ENCODE data around the gene RAB34. TPM values are rescaled to one million over a fixed set of nuclear protein-coding genes. Genes with fewer than 3 reads are reported as not detected.
"Not testable (repeated sequence)": the region's sequence is repeated elsewhere in the genome, so short reads cannot be mapped to it uniquely, and the experiment has no call there.

Gene RAB34
- total and polyA plus RNA-seq, 8 donors, result 79.4 to 213 (median 189) TPM

DNA sequence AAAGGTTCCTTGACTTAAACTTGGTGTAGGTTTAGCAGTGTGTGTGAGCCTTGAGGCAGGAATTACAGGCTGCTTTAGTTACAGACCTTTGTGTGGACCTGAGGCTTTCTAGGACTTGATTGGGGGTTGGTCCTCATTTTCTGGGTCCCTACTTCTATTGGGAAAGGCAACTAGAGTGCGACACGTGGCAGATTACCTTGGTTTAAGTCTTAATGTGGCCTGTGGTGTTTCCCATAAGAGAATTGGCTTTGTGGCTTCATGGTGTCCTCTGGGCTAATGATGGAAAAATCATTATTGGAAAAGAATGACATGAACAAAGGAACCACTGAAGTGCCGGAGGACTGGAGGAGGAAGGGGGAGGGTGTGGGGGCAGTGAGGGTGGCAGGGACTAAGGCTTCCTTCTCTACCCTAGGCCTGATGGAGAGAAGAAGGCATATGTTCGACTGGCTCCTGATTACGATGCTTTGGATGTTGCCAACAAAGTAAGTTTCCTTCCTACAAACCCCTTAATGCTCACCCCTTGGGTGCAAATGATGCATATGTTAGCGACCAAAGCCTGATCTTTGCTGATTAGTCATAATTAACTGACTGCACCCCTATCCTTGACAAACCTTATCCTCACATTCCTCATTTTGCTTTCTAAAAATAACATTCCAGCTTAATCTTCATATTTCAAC lies 5.6 kb upstream of the RAB34 start:
- no peak for ATAC-seq
- H3K27me3 ChIP-seq, result no peaks in the 10 kb centered on the region
- TF ChIP-seq, protein P1, sequence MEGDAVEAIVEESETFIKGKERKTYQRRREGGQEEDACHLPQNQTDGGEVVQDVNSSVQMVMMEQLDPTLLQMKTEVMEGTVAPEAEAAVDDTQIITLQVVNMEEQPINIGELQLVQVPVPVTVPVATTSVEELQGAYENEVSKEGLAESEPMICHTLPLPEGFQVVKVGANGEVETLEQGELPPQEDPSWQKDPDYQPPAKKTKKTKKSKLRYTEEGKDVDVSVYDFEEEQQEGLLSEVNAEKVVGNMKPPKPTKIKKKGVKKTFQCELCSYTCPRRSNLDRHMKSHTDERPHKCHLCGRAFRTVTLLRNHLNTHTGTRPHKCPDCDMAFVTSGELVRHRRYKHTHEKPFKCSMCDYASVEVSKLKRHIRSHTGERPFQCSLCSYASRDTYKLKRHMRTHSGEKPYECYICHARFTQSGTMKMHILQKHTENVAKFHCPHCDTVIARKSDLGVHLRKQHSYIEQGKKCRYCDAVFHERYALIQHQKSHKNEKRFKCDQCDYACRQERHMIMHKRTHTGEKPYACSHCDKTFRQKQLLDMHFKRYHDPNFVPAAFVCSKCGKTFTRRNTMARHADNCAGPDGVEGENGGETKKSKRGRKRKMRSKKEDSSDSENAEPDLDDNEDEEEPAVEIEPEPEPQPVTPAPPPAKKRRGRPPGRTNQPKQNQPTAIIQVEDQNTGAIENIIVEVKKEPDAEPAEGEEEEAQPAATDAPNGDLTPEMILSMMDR (IDR thresholded peaks at IDR 0.05), result no peak
- H3K4me1 ChIP-seq, result peaks cover 47 to 88% of the 10 kb centered on the region in 2 donors
- no peak overlapping the region for H3K27ac ChIP-seq
- DNase-seq, result no peak
- peaks cover 0 to 44% of the 10 kb centered on the region in 2 donors for H3K36me3 ChIP-seq
- H3K4me3 ChIP-seq, result peak overlapping the region in 1 of 2 donors; percentile 96
- intact Hi-C loops (cut with DNase I), result no loop called here
- H3K9me3 ChIP-seq, result no peaks in the 10 kb centered on the region

DNA sequence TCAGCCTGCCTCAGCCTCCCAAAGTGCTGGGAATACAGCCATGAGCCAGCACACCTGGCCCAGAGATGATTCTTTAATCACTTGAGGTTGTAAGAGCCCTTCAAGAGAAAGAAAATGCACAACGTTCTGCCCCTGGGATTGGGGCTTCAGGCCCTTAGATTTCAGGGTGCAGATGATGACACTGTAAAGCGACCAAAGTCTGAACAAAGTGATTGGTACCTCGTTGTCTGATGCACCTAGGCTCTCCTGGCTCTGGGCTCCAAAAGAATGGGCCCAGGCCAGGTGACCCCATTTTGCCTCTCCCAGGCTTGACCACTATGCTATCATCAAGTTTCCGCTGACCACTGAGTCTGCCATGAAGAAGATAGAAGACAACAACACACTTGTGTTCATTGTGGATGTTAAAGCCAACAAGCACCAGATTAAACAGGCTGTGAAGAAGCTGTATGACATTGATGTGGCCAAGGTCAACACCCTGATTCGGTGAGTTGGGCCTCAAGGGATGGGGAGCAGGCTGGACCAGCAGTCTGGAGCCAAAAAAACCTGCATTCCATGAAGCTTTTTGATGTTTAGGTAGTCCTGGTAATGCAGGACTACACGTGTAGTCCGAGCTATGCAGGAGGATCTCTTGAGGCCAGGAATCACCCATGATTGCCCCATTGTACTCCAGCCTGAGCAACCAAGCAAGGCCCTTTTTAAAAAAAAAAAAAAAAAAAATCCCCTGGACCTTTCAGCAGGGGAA lies 4.9 kb upstream of the RAB34 start:
- no peak for ATAC-seq
- Histone ChIP-seq H3K27ac (no peak overlapping the region), H3K36me3 (peaks cover 0 to 44% of the 10 kb centered on the region in 2 donors), H3K4me3 (peak overlapping the region in 1 of 2 donors; percentile 96), H3K4me1 (peaks cover 43 to 88% of the 10 kb centered on the region in 2 donors), H3K9me3 (no peaks in the 10 kb centered on the region), H3K27me3 (peaks cover 0 to 6% of the 10 kb centered on the region in 2 donors)
- TF ChIP-seq, protein P1 (IDR thresholded peaks at IDR 0.05), result no peak
- peak in 1 of 4 donors; percentile 6 for DNase-seq
- intact Hi-C loops (cut with DNase I), result no loop called here

DNA sequence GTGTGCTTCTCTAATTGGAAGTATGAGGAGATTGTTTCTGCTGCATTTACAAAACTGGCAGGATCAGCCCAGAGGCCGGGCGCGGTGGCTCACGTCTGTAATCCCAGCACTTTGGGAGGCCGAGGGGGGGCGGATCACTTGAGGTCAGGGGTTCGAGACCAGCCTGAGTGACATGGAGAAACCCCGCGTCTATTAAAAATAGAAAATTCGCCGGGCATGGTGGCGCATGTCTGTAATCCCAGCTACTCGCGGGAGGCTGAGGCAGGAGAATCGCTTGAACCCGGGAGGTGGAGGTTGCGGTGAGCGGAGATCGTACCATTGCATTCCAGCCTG lies 3.3 kb upstream of the RAB34 start:
- H3K9me3 ChIP-seq; ATAC-seq; intact Hi-C loops (cut with DNase I): not testable (repeated sequence)
- Histone ChIP-seq H3K27ac (peak overlapping the region in 1 of 2 donors; percentile 79), H3K36me3 (peaks cover 0 to 44% of the 10 kb centered on the region in 2 donors), H3K4me1 (peaks cover 43 to 91% of the 10 kb centered on the region in 2 donors), H3K4me3 (peak overlapping the region; percentile 96 to 98), H3K27me3 (peaks cover 0 to 19% of the 10 kb centered on the region in 2 donors)
- peak in 1 of 4 donors; percentile 70 for DNase-seq

DNA sequence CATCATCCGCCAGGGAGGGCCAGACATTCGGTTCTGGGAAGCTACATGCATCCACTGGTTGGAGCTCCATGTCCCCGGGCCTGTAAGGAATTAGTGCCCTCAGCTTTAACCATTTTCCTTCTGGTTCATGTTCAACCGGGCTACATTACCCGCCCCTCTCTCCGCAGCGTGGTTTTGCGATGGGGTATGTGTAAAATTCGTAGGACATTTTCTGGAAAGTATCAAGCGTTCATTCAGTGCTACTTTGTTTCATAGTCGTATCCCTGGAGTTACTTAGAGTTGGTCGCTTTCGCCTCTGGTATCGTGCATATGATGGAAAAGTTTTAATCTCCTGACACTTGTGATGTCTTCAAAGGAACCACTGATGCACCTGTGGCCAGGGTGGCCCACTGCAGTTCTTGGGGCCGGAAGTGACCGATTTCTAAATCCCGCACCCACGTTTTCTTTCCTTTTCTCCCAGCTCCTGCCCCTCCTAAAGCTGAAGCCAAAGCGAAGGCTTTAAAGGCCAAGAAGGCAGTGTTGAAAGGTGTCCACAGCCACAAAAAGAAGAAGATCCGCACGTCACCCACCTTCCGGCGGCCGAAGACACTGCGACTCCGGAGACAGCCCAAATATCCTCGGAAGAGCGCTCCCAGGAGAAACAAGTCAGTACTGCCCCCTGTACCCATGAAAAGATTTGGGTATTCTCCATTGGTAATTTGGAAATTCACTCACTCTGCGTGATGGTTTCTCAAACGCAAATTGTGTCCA lies 2.8 kb upstream of the RAB34 start:
- H3K4me3 ChIP-seq, result peak overlapping the region; percentile 96 to 98
- H3K36me3 ChIP-seq, result peaks cover 0 to 46% of the 10 kb centered on the region in 2 donors
- H3K27me3 ChIP-seq, result peaks cover 0 to 19% of the 10 kb centered on the region in 2 donors
- peaks cover 42 to 91% of the 10 kb centered on the region in 2 donors for H3K4me1 ChIP-seq
- TF ChIP-seq, protein P1 (IDR thresholded peaks at IDR 0.05), result no peak
- ATAC-seq (no peak), DNase-seq (no peak)
- intact Hi-C loops (cut with DNase I), result no loop called here
- H3K9me3 ChIP-seq, result no peaks in the 10 kb centered on the region
- H3K27ac ChIP-seq, result peak overlapping the region; percentile 79 to 86

DNA sequence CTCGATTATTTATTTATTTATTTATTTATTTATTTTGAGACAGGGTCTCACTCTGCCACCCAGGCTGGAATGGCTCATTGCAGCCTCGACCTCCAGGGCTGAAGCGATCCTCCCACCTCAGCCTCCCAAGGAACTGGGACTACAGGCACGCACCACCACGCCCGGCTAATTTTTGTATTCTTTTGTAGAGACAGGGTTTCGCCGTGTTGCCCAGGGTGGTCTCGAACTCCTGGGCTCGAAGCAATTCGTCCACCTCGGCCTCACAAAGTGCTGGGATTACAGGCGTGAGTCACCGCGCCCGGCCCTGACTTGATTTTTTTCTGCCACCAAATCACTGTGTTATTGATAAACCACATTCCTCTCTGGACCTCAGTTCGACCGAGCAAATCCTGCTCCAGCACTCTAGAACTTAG lies 1.4 kb upstream of the RAB34 start:
- TF ChIP-seq, protein P1 (IDR thresholded peaks at IDR 0.05), result no peak
- Histone ChIP-seq H3K4me3 (peak overlapping the region; percentile 96 to 98), H3K27me3 (peaks cover 0 to 19% of the 10 kb centered on the region in 2 donors), H3K27ac (peak overlapping the region; percentile 79 to 86), H3K36me3 (peaks cover 0 to 49% of the 10 kb centered on the region in 2 donors), H3K4me1 (peaks cover 40 to 79% of the 10 kb centered on the region in 2 donors), H3K9me3 (no peaks in the 10 kb centered on the region)
- intact Hi-C loops (cut with DNase I), result no loop called here
- DNase-seq, result peak in 1 of 4 donors; percentile 74
- ATAC-seq, result no peak
